PC-3 (cell line): ENCODE measurements around the gene NOX1. TPM values are rescaled to one million over a fixed set of nuclear protein-coding genes. Genes with fewer than 3 reads are reported as not detected.

ENCODE experiments used
- ATAC-seq: fragments of 200-7000 bp; cut with Tn5 transposase; 2 replicates; pipeline ENCODE4 v1.9.1; 2020; ENCODE audit warnings: mild to moderate bottlenecking, moderate library complexity
- BruUV-seq: library from RNA; stranded (reverse); fragments of 400-500 nt; replicated peaks from 2 replicates; lab custom pipeline; 2021; lab: Mats Ljungman, UMichigan
- CTCF ChIA-PET: fragments of 300-600 bp; sonication (Branson Sonifier 250); formaldehyde crosslinking; loops from one replicate; lab custom pipeline; 2022; ENCODE audit warnings: antibody characterized with exemption; lab: Charles Lee
- POLR2A ChIA-PET: fragments of 300-600 bp; sonication (Branson Sonifier 250); formaldehyde crosslinking; loops from one replicate; lab custom pipeline; 2022; ENCODE audit warnings: antibody characterized with exemption; ENCODE audit not compliant: unreplicated experiment; lab: Charles Lee
- DNase-seq: peaks from one replicate; pipeline ENCODE4 v3.0.0-alpha.2; 2015
- H2AFZ ChIP-seq: fragments of 300-600 bp; sonication (generic); 2 replicates; pipeline ENCODE4 v1.6.0; 2016; ENCODE audit warnings: antibody characterized with exemption, low read length
- H3F3A ChIP-seq: fragments of 300-600 bp; sonication (generic); one replicate; pipeline ENCODE4 v1.6.0; 2017; ENCODE audit warnings: antibody characterized with exemption, low read length, control low read depth, mild to moderate bottlenecking; ENCODE audit not compliant: unreplicated experiment
- H3K27ac ChIP-seq: fragments of 300-600 bp; sonication (generic); 2 replicates; pipeline ENCODE4 v1.5.1; 2016; ENCODE audit warnings: mild to moderate bottlenecking, low read length
- H3K27me3 ChIP-seq: fragments of 300-600 bp; sonication (generic); 2 replicates; pipeline ENCODE4 v1.6.1; 2016; ENCODE audit warnings: low read length, mixed read lengths
- H3K36me3 ChIP-seq: fragments of 300-600 bp; sonication (generic); 2 replicates; pipeline ENCODE4 v1.6.1; 2016; ENCODE audit warnings: low read depth, mixed run types, low read length, mixed read lengths
- H3K4me1 ChIP-seq: fragments of 300-600 bp; sonication (generic); 2 replicates; pipeline ENCODE4 v1.5.1; 2016; ENCODE audit warnings: low read length; ENCODE audit not compliant: insufficient read depth
- H3K4me2 ChIP-seq: fragments of 300-600 bp; sonication (generic); 2 replicates; pipeline ENCODE4 v1.6.0; 2016; ENCODE audit warnings: low read length
- H3K4me3 ChIP-seq: fragments of 300-600 bp; sonication (generic); 2 replicates; pipeline ENCODE4 v1.5.1; 2016; ENCODE audit warnings: mild to moderate bottlenecking, low read length, mixed read lengths
- H3K79me2 ChIP-seq: fragments of 300-600 bp; sonication (generic); 2 replicates; pipeline ENCODE4 v1.6.1; 2017; ENCODE audit warnings: low read length, mixed read lengths
- H3K9ac ChIP-seq: fragments of 300-600 bp; sonication (generic); 2 replicates; pipeline ENCODE4 v1.6.0; 2016; ENCODE audit warnings: mild to moderate bottlenecking, low read length
- H3K9me2 ChIP-seq: fragments of 300-600 bp; sonication (generic); replicated peaks from 2 replicates; pipeline ENCODE4 v1.6.1; 2016; ENCODE audit warnings: mixed run types, low read length, mixed read lengths
- H3K9me3 ChIP-seq: fragments of 300-600 bp; sonication (generic); 2 replicates; pipeline ENCODE4 v1.6.1; 2016; ENCODE audit warnings: low read length, mixed read lengths
- H4K20me1 ChIP-seq: fragments of 300-600 bp; sonication (generic); 2 replicates; pipeline ENCODE4 v1.6.1; 2016; ENCODE audit warnings: low read length, mixed read lengths
- CTCF ChIP-seq: fragments of 300-600 bp; sonication (generic); conservative IDR thresholded peaks from 2 replicates; pipeline ENCODE4 v1.5.1; 2017; ENCODE audit warnings: antibody characterized with exemption, low read depth, mild to moderate bottlenecking, low read length
- EZH2 ChIP-seq: fragments of 300-600 bp; sonication (generic); IDR thresholded peaks from one replicate; pipeline ENCODE4 v1.6.1; 2017; ENCODE audit warnings: antibody characterized with exemption, mild to moderate bottlenecking, low read length; ENCODE audit not compliant: unreplicated experiment
- EZH2phosphoT487 ChIP-seq: fragments of 300-600 bp; sonication (generic); IDR thresholded peaks from 2 replicates; pipeline ENCODE4 v1.6.1; 2018; ENCODE audit warnings: mild to moderate bottlenecking, antibody characterized with exemption, low read length, borderline replicate concordance
- intact Hi-C: fragments of 100-400 bp; cut with micrococcal nuclease; formaldehyde crosslinking; loops from 2 replicates; pipeline ENCODE4 v1.9.0; 2023
- total RNA-seq: library from RNA; depleted of rRNA; stranded (reverse); fragments of >200 nt; gene quantifications from 2 replicates; pipeline ENCODE4 v1.2.3, GENCODE V29; 2014

NOX1 gene
- total RNA-seq, 1 experiment from 2014 or later: not detected

GRCh38 chrX:100830143-100830542, 44.0 kb downstream of the NOX1 start:
- H3K27ac ChIP-seq: peak overlapping the region; percentile 45
- H3K9ac ChIP-seq: peak overlapping the region; percentile 25; the same call in 1 of the 2 replicates
- ATAC-seq (no peak), DNase-seq (no peak)
- intact Hi-C loops: no loop called here
- no peaks in the 10 kb centered on the region for H3K9me3 ChIP-seq
- H3K36me3 ChIP-seq: peaks cover 51% of the 10 kb centered on the region
- CTCF ChIA-PET: no interaction called here
- no peak overlapping the region for H2AFZ ChIP-seq
- POLR2A ChIA-PET: interaction anchor here (0.7 kb wide), 1 partner anchor 374 kb away, joined by 3 read pairs; no protein-coding TSS in a partner anchor
- no TSS peak for BruUV-seq
- H3K4me2 ChIP-seq: 0 out of 2 replicates have a peak overlapping the region, but pooled peaks have one; percentile 22
- TF ChIP-seq EZH2 (no peak), EZH2phosphoT487 (no peak), CTCF (no peak)
- H3K4me1 ChIP-seq: peaks cover 6% of the 10 kb centered on the region
- no peaks in the 10 kb centered on the region for H3F3A ChIP-seq
- no peaks in the 10 kb centered on the region for H3K79me2 ChIP-seq
- H3K4me3 ChIP-seq: no peak overlapping the region
- no peaks in the 10 kb centered on the region for H3K27me3 ChIP-seq
- H3K9me2 ChIP-seq: no peaks in the 10 kb centered on the region
- H4K20me1 ChIP-seq: no peaks in the 10 kb centered on the region

- Histone ChIP-seq H3K79me2 (no peaks in the 10 kb centered on the region), H4K20me1 (no peaks in the 10 kb centered on the region), H3K27me3 (no peaks in the 10 kb centered on the region), H3K4me3 (no peak overlapping the region), H3K9me3 (no peaks in the 10 kb centered on the region), H3K36me3 (peaks cover 53% of the 10 kb centered on the region), H3K4me2 (0 out of 2 replicates have a peak overlapping the region, but pooled peaks have one; percentile 22), H3K27ac (peak overlapping the region; percentile 45), H3F3A (no peaks in the 10 kb centered on the region), H2AFZ (no peak overlapping the region), H3K9ac (peak overlapping the region; percentile 25; the same call in 1 of the 2 replicates), H3K4me1 (peaks cover 6% of the 10 kb centered on the region), H3K9me2 (no peaks in the 10 kb centered on the region)
- intact Hi-C loops: loop anchor here (10.0 kb wide), 1 partner anchor 155 kb away; no protein-coding TSS in a partner anchor
- DNase-seq (peak; percentile 57), ATAC-seq (peak; percentile 75)
- TF ChIP-seq EZH2phosphoT487 (no peak), EZH2 (no peak), CTCF (no peak)
- ChIA-PET POLR2A (interaction anchor here (0.7 kb wide), 1 partner anchor 374 kb away, joined by 3 read pairs; no protein-coding TSS in a partner anchor), CTCF (no interaction called here)
- BruUV-seq: no TSS peak
Measured at GRCh38 chrX:100829730-100830129, 44.4 kb downstream of the NOX1 start.
